K562 (cell line): ENCODE measurements around the gene RFX3. TPM values are rescaled to one million over a fixed set of nuclear protein-coding genes. Genes with fewer than 3 reads are reported as not detected.

Experiments
- BACH1 ChIP-seq: fragments of 200-800 bp; sonication (Bioruptor generic); IDR thresholded peaks from 2 replicates; pipeline ENCODE4 v1.6.1; 2016; ENCODE audit warnings: missing genetic modification characterization, missing compliant biosample characterization
- BRD4 ChIP-seq: fragments of 200-600 bp; sonication (generic); IDR thresholded peaks from 2 replicates; pipeline ENCODE4 v1.6.1; 2017; ENCODE audit warnings: inconsistent platforms
- BRD9 ChIP-seq: fragments of 450-650 bp; IDR thresholded peaks from 2 replicates; pipeline ENCODE4 v1.6.1; 2018; ENCODE audit warnings: low read depth; ENCODE audit not compliant: partially characterized antibody
- CEBPG ChIP-seq, 3 experiments: fragments of 200-800 bp in 1 of 3; sonication (Bioruptor generic) in 1 of 3; sonication (generic) in 1 of 3; formaldehyde crosslinking in 1 of 3; IDR thresholded peaks in 2 of 3; conservative IDR thresholded peaks in 1 of 3; 2 replicates each; pipeline versions ENCODE4 v1.6.1 to v1.8.0; 2016 to 2022; ENCODE audit warnings: missing compliant biosample characterization in 2 of 3, missing genetic modification characterization in 2 of 3, mild to moderate bottlenecking in 1 of 3, missing genetic modification reagents in 1 of 3
- DIDO1 ChIP-seq: fragments of 450-650 bp; IDR thresholded peaks from 2 replicates; pipeline ENCODE4 v1.6.1; 2016; ENCODE audit warnings: low read depth, missing biosample characterization, missing genetic modification characterization
- ELF2 ChIP-seq: fragments of 250-450 bp; sonication (Bioruptor Pico); IDR thresholded peaks from 2 replicates; pipeline ENCODE4 v1.5.0; 2021; ENCODE audit warnings: mild to moderate bottlenecking
- FOXM1 ChIP-seq, 2 experiments: fragments of 450-650 bp in 1 of 2; sonication (generic) in 1 of 2; formaldehyde crosslinking in 1 of 2; IDR thresholded peaks; 2 replicates each; pipeline versions ENCODE4 v1.6.1 to v1.9.0; 2017 to 2022; ENCODE audit warnings: low read depth in 2 of 2, mild to moderate bottlenecking in 2 of 2, missing genetic modification reagents in 1 of 2, moderate library complexity in 1 of 2
- GABPA ChIP-seq: fragments of 200-800 bp; sonication (Bioruptor generic); conservative IDR thresholded peaks from 2 replicates; pipeline ENCODE4 v1.6.1; 2016; ENCODE audit warnings: low read depth, missing genetic modification characterization, missing compliant biosample characterization
- GATA2 ChIP-seq: sonication (generic); formaldehyde crosslinking; IDR thresholded peaks from 2 replicates; pipeline ENCODE4 v1.4.0; 2020; ENCODE audit warnings: mild to moderate bottlenecking, missing genetic modification reagents
- HNRNPK ChIP-seq: fragments of 200-400 bp; formaldehyde crosslinking; IDR thresholded peaks from one replicate; pipeline ENCODE4 v1.6.1; 2018; ENCODE audit warnings: mild to moderate bottlenecking, low read depth, low read length; ENCODE audit not compliant: poor library complexity, severe bottlenecking
- HNRNPL ChIP-seq: fragments of 200-400 bp; formaldehyde crosslinking; IDR thresholded peaks from 2 replicates; pipeline ENCODE4 v1.6.1; 2017; ENCODE audit warnings: low read depth, mild to moderate bottlenecking, low read length
- LEF1 ChIP-seq: fragments of 450-650 bp; IDR thresholded peaks from 2 replicates; pipeline ENCODE4 v1.6.1; 2016; ENCODE audit warnings: mild to moderate bottlenecking
- MEIS2 ChIP-seq: fragments of 450-650 bp; IDR thresholded peaks from 2 replicates; pipeline ENCODE4 v1.6.1; 2014; ENCODE audit warnings: mild to moderate bottlenecking; ENCODE audit not compliant: partially characterized antibody
- RBM34 ChIP-seq: fragments of 200-400 bp; formaldehyde crosslinking; IDR thresholded peaks from 2 replicates; pipeline ENCODE4 v1.6.1; 2018; ENCODE audit warnings: low read length, borderline replicate concordance; ENCODE audit not compliant: insufficient read depth
- TAF7 ChIP-seq: fragments of 450-650 bp; IDR thresholded peaks from 2 replicates; pipeline ENCODE4 v1.6.1; 2016; ENCODE audit warnings: missing genetic modification characterization, missing compliant biosample characterization
- WHSC1 ChIP-seq: IDR thresholded peaks from one replicate; pipeline ENCODE4 v1.6.1; 2012; ENCODE audit warnings: low read length, control low read depth, inconsistent platforms
- ZBTB43 ChIP-seq: sonication (generic); formaldehyde crosslinking; IDR thresholded peaks from 2 replicates; pipeline ENCODE4 v1.8.0; 2023; ENCODE audit warnings: mild to moderate bottlenecking, missing genetic modification reagents
- ZNF146 ChIP-seq: IDR thresholded peaks from one replicate; pipeline ENCODE4 v1.6.1; 2018; ENCODE audit warnings: missing compliant biosample characterization; ENCODE audit not compliant: unreplicated experiment
- ZNF197 ChIP-seq: fragments of 200-800 bp; sonication (Bioruptor generic); IDR thresholded peaks from 2 replicates; pipeline ENCODE4 v1.6.1; 2016; ENCODE audit warnings: low read depth, missing genetic modification characterization, missing compliant biosample characterization
- ZNF24 ChIP-seq: fragments of 450-650 bp; IDR thresholded peaks from 2 replicates; pipeline ENCODE4 v1.6.1; 2016
- ZNF384 ChIP-seq: IDR thresholded peaks from 2 replicates; pipeline ENCODE4 v1.6.1; 2012; ENCODE audit warnings: low read depth, low read length, improper control_type of control experiment
- ZNF717 ChIP-seq: fragments of 250-450 bp; sonication (Bioruptor Pico); IDR thresholded peaks from 2 replicates; pipeline ENCODE4 v1.5.0; 2021
- polyA plus RNA-seq, 8 experiments: library from polyadenylated mRNA; depleted of rRNA in 4 of 8; stranded (reverse) in 5 of 8; unstranded in 3 of 8; fragments of >200 nt; fragmentation: Nextera tagmentation in 2 of 8; fragmentation: Illumina TruSeq in 1 of 8; extraction: Ambion mirVana in 2 of 8; extraction: Trizol in 1 of 8; gene quantifications; 2 replicates each; pipeline versions ENCODE4 v1.2.1 to v1.2.3, GENCODE V29; 2011 to 2014; ENCODE audit warnings: inconsistent platforms in 1 of 8, missing spikeins in 1 of 8
- total RNA-seq, 7 experiments: library from RNA; depleted of rRNA in 6 of 7; stranded (reverse); fragments of >200 nt in 6 of 7; fragmentation: Illumina TruSeq in 2 of 7; extraction: Trizol in 2 of 7; gene quantifications; 2 replicates each; pipeline versions ENCODE4 v1.2.1 to v1.2.3, GENCODE V29; 2011 to 2021; ENCODE audit warnings: low replicate concordance in 1 of 7
- TF ChIP-seq, protein P1 (sequence below): fragments of 450-650 bp; IDR thresholded peaks from one replicate; pipeline ENCODE4 v1.6.1; 2018; ENCODE audit warnings: mild to moderate bottlenecking, moderate library complexity; ENCODE audit not compliant: partially characterized antibody

RFX3 gene
- total and polyA plus RNA-seq, 9 of the 15 experiments (the other 6 are each of a cell fraction or from before 2014, with no cell fraction given): 0.86 to 4.9 (median 2.0) TPM

GRCh38 chr9:3507395-3508077 is 18.3 kb downstream of the RFX3 start (continued):
- TF ChIP-seq CEBPG (CRISPR knock-in tag; IDR thresholded peaks at IDR 0.05) (no peak), CEBPG (tag; conservative IDR thresholded peaks at IDR 0.05 in 1 of 2, IDR thresholded peaks at IDR 0.05 in 1 of 2) (no peak), WHSC1 (no peak), BRD4 (peak; percentile 70; the same call in 1 of the 2 replicates), ZNF197 (no peak), HNRNPL (no peak), ZNF717 (no peak), RBM34 (no peak), MEIS2 (peak; percentile 28), TAF7 (tag) (peak; percentile 39; the same call in 1 of the 2 replicates), GABPA (tag) (no peak), GATA2 (CRISPR knock-in tag) (peak; percentile 75), BRD9 (peak; percentile 59), HNRNPK (no peak), ZBTB43 (CRISPR knock-in tag) (no peak), ELF2 (CRISPR knock-in tag) (no peak), LEF1 (no peak), ZNF24 (no peak), ZNF384 (no peak), ZNF146 (no peak), DIDO1 (no peak), FOXM1 (IDR thresholded peaks at IDR 0.05; ENCODE audit: low read depth) (peak; percentile 51; the same call in 1 of the 2 replicates), FOXM1 (CRISPR knock-in tag; IDR thresholded peaks at IDR 0.05; ENCODE audit: low read depth) (no peak), BACH1 (tag) (0 out of 2 replicates have a peak, but pooled peaks have one; percentile 19)
- TF ChIP-seq, protein P1, sequence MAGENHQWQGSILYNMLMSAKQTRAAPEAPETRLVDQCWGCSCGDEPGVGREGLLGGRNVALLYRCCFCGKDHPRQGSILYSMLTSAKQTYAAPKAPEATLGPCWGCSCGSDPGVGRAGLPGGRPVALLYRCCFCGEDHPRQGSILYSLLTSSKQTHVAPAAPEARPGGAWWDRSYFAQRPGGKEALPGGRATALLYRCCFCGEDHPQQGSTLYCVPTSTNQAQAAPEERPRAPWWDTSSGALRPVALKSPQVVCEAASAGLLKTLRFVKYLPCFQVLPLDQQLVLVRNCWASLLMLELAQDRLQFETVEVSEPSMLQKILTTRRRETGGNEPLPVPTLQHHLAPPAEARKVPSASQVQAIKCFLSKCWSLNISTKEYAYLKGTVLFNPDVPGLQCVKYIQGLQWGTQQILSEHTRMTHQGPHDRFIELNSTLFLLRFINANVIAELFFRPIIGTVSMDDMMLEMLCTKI: no peak
